GM18499 (cell line): ENCODE measurements around the gene LCN6.
"Not testable (repeated sequence)": the region's sequence is repeated elsewhere in the genome, so short reads cannot be mapped to it uniquely, and the experiment has no call there.

ENCODE experiments used
- ATAC-seq: cut with Tn5 transposase; IDR thresholded peaks from one replicate; pipeline ENCODE4 v1.9.1; 2021; ENCODE audit warnings: moderate number of reproducible peaks; ENCODE audit not compliant: insufficient read depth, unreplicated experiment

The LCN6 gene

DNA sequence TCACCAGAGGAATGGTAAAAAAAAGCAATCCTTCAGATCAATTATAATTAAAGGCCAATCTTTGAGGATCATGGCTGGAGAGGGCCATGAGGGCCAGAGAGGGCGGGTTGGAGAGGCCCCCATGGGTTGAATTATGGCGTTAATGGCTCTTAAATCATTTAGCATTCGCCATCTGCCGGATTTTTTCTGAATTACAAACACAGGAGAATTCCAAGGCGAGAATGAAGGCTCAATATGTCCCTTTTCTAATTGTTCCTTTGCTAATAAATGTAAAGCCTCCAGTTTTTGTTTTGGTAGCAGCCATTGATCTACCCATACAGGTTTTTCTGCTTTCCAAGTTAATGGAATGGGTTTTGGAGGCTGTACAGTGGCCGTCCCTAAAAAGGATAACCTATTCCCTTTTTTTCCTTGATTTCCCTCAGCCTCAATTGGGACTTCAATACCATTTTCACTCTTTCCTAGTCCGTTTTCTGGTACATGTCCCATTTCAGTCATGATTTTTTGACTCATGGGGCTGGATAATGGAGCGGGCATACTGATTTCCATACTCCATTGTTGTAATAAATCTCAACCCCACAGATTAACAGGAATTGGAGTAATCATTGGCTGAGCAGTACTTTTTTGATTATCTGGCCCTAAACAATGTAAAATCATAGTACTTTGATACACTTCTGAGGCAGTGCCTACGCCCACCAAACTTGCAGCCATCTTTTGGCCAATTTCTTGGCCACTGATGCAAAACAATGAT lies 36.1 kb upstream of the LCN6 start:
- no peak for ATAC-seq

GRCh38 chr9:136782452-136782851 lies 34.1 kb upstream of the LCN6 start:
- no peak for ATAC-seq

DNA sequence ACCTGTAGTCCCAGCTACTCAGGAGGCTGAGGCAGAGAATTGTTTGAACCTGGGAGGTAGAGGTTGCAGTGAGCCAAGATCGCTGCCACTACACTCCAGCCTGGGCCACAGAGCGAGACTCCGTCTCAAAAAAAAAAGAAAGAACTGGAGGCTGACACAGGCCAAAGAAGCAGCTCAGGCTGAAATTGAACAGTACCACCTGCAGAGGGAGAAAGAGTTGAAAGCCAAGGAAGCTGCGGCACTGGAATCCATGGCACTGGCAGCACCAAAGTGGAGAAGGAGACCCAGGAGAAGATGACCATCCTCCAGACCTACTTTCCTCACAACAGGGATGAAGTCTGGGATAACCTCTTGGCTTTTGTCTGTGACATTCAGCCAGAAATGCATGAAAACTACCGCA lies 31.5 kb upstream of the LCN6 start:
- ATAC-seq: no peak

- ATAC-seq: no peak
These were observed 29.0 kb upstream of the LCN6 start for GRCh38 chr9:136777359-136777758.

GRCh38 chr9:136776947-136777346 lies 28.6 kb upstream of the LCN6 start:
- no peak for ATAC-seq

- ATAC-seq: no peak
These were observed 26.9 kb upstream of the LCN6 start for GRCh38 chr9:136775191-136775590.

DNA sequence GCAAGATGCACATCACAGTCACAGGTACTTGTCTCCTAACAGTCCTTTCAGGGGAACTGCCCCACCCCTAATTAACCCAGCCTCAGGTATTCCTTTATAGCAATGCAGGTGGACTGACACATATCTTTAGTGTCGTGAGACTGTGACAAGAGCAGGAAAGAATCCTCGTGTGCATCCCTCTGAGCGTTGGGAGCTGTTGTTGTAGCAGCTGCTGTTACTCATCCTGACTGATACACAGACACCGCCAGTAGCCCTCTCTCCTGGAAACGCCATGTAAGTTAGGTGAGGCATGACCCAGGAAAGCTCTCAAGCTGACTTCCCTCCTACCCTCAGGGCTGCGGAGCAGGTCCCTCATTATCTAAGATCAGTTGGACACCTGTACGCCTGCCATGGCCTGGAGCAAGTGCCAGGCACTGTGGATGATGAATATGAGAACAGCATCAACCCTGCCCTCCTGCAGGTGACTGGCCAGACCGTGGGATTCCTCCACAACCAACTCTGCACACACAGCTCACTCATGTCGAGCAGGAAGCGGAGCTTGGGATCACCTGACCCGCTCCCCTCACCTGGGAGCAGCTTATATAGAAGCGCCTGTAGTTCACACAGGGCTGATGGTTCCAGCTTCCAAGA lies 26.2 kb upstream of the LCN6 start:
- no peak for ATAC-seq

GRCh38 chr9:136773386-136774044 lies 25.2 kb upstream of the LCN6 start:
- no peak for ATAC-seq

DNA sequence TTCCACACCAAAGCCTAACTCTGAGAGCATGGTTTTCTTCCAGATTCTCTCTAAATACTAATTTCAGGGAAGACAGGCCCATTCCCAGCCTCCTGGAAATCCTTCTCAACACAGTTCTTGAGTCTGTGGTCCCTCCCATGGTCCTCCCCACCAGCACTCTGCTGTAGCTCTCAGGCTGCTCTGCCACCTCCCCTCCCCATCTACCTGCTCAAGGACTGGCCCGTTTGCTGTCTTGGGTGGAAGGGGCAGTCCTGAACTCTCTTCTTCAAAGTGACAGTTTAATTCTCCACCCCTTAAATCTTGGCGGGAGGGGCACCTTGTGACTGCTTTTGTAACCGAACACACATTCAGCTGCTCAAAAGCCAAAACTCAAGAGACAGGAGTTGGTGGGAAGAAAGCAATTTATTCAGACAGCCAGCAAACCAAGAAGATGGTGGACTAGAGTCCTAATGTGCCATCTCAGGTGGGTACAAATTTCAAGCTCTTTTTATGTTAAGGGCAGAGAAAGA lies 23.6 kb upstream of the LCN6 start:
- ATAC-seq: no peak

GRCh38 chr9:136769710-136770191 lies 21.4 kb upstream of the LCN6 start:
- ATAC-seq: no peak

DNA sequence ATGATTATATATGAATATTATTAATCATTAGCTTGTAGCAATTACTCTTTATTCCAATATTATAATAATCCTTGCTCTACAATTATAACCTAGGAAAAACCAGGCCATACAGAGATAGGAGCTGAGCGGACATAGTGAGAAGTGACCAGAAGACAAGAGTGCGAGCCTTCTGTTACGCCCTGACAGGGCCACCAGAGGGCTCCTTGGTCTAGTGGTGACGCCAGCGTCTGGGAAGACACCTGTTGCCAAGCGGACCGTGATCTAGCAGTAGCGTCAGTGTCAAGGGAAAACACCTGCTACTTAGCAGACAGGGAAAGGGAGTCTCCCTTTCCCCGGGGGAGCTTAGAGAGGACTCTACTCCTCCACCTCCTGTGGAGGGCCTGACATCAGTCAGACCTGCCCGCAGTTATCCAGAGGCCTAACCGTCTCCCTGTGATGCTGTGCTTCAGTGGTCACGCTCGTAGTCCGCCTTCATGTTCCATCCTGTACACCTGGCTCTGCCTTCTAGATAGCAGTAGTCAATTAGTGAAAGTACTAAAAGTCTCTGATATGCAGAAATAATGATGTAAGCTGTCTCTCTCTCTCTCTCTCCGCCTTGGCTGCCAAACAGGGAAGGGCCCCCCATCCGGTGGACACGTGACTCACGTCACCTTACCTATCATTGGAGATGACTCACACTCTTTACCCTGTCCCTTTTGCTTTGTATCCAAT lies 18.2 kb upstream of the LCN6 start:
- ATAC-seq: not testable (repeated sequence)

- peak; percentile 42 for ATAC-seq
These were observed 17.6 kb upstream of the LCN6 start for GRCh38 chr9:136765745-136766409.

GRCh38 chr9:136765041-136765440 lies 16.7 kb upstream of the LCN6 start:
- ATAC-seq: no peak

GRCh38 chr9:136764301-136764891 lies 16.1 kb upstream of the LCN6 start, which contains the start of gene LCN15:
Gene LCN15 (minus strand): TSS chr9:136764518. CDS start chr9:136764488, 30 bp downstream.
- ATAC-seq: no peak

- no peak for ATAC-seq
These were observed 15.3 kb upstream of the LCN6 start for GRCh38 chr9:136763649-136764035.

DNA sequence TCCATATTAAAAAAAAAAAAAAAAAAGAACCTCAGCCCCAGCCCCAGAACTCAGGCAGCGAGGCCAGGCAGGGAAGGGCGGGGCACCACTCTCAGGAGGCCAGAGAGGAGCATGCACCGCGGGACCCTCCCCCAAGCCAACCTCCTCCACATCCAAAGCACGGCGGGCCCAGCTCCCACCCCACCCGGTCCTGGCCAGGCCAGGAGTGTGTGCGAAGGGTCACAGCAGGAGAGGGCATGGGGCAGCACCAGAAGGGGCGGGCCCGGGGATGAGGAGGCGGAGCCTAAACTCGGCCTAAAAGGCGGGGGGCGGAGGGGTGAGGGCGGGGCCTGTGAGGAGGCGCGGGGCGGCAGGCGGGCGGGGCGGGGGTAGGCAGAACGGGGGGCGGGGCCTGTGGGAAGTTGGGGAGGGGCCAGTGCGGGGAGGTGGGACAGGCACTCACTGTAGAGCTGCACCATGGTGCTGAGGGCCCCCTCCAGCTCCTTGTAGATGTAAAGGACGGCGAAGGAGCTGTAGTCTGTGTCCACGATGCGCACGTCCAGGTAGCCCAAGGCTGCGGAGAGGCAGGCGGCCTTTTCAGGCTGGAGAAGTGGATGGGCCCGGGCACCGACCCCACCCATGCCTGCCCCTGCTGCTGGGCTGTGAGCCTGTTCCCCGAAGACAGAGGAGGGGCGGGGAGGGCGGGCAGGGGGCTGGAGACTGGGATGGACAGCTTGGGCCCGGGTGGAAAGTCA lies 14.8 kb upstream of the LCN6 start:
- no peak for ATAC-seq

- ATAC-seq: no peak
These were observed 13.9 kb upstream of the LCN6 start for GRCh38 chr9:136762221-136762691.

DNA sequence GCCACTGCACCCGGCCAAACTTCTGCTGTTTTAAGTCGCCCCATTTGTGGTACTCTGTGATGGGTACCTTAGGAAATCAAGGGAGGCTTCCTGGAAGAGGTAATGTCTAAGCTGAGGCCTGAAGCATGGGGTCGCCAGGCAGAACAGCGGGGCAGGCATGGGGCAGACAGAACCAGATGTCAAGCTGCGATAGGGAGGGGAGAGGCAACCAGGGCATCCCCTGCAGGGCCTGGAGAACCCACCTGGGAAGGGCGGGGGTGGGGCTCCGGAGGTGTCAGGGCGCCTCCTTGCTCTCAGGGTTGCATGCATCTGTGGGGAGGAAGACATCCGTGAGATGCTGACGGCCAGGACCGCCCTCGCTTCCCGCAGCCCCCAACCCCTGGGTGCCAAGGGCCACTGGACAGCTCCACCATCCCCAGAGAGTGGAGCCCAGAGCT lies 13.2 kb upstream of the LCN6 start:
- ATAC-seq: no peak
